Stimulated activated CD8-positive, alpha-beta memory T cell treated with anti-CD3 and anti-CD28 coated beads, Interleukin-7, amount 100 ng/mL, for 24 hours (primary cell): ENCODE data around the gene FSIP1.

Source experiments
- DNase-seq: peaks from one replicate; pipeline ENCODE4 v3.0.0-alpha.2; 2020; ENCODE audit warnings: low read depth

Gene FSIP1

GRCh38 chr15:39618063-39618823 lies 164.4 kb downstream of the FSIP1 start:
- DNase-seq = no peak

GRCh38 chr15:39616731-39617455 lies 165.7 kb downstream of the FSIP1 start:
- no peak for DNase-seq

- DNase-seq = no peak
Measured at GRCh38 chr15:39613861-39614260, 168.8 kb downstream of the FSIP1 start.

- no peak for DNase-seq
Measured at GRCh38 chr15:39613271-39613670, 169.4 kb downstream of the FSIP1 start.

GRCh38 chr15:39610665-39611064 lies 172.0 kb downstream of the FSIP1 start:
- no peak for DNase-seq

GRCh38 chr15:39609166-39609916 lies 173.3 kb downstream of the FSIP1 start:
- no peak for DNase-seq

- DNase-seq = no peak
Measured at GRCh38 chr15:39608185-39609139, 174.2 kb downstream of the FSIP1 start.

GRCh38 chr15:39605146-39605545 lies 177.5 kb downstream of the FSIP1 start:
- no peak for DNase-seq

GRCh38 chr15:39602143-39602542 lies 180.5 kb downstream of the FSIP1 start:
- DNase-seq = no peak

GRCh38 chr15:39599871-39600270 lies 182.8 kb downstream of the FSIP1 start:
- DNase-seq = no peak

- DNase-seq = no peak
Measured at GRCh38 chr15:39598958-39599845, 183.4 kb downstream of the FSIP1 start.

GRCh38 chr15:39598186-39598850 lies 184.3 kb downstream of the FSIP1 start:
- no peak for DNase-seq

GRCh38 chr15:39597751-39598185 lies 184.9 kb downstream of the FSIP1 start:
- no peak for DNase-seq

- DNase-seq = no peak
Measured at GRCh38 chr15:39597336-39597735, 185.3 kb downstream of the FSIP1 start.

GRCh38 chr15:39596358-39597051 lies 186.1 kb downstream of the FSIP1 start:
- DNase-seq = no peak

- no peak for DNase-seq
Measured at GRCh38 chr15:39595338-39596221, 187.1 kb downstream of the FSIP1 start.

GRCh38 chr15:39594446-39595337 lies 187.9 kb downstream of the FSIP1 start:
- DNase-seq = no peak
